HEK293T (cell line): ENCODE data around the gene EGFR.

Source experiments
- ARNT ChIP-seq: fragments of 450-650 bp; IDR thresholded peaks from 2 replicates; pipeline ENCODE4 v1.6.1; 2017; ENCODE audit warnings: mild to moderate bottlenecking
- FOXA1 ChIP-seq: fragments of 450-650 bp; IDR thresholded peaks from 2 replicates; pipeline ENCODE4 v1.6.1; 2016; ENCODE audit warnings: mild to moderate bottlenecking
- FOXM1 ChIP-seq: fragments of 450-650 bp; IDR thresholded peaks from 2 replicates; pipeline ENCODE4 v1.6.1; 2017; ENCODE audit warnings: mild to moderate bottlenecking, borderline replicate concordance
- L3MBTL2 ChIP-seq: fragments of 450-650 bp; conservative IDR thresholded peaks from 2 replicates; pipeline ENCODE4 v1.6.1; 2016; ENCODE audit warnings: mild to moderate bottlenecking
- LEF1 ChIP-seq: fragments of 450-650 bp; IDR thresholded peaks from 2 replicates; pipeline ENCODE4 v1.6.1; 2017; ENCODE audit warnings: mild to moderate bottlenecking, borderline replicate concordance
- NFRKB ChIP-seq: fragments of 450-650 bp; IDR thresholded peaks from 2 replicates; pipeline ENCODE4 v1.6.1; 2016; ENCODE audit warnings: mild to moderate bottlenecking, moderate library complexity
- TARDBP ChIP-seq: fragments of 450-650 bp; IDR thresholded peaks from 2 replicates; pipeline ENCODE4 v1.6.1; 2016
- ZNF384 ChIP-seq: fragments of 450-650 bp; IDR thresholded peaks from 2 replicates; pipeline ENCODE4 v1.6.1; 2016

- TF ChIP-seq FOXM1 (no peak), NFRKB (no peak), TARDBP (no peak), ZNF384 (no peak), ARNT (no peak), L3MBTL2 (no peak), FOXA1 (no peak), LEF1 (no peak)
These were observed 167.3 kb downstream of the EGFR start for GRCh38 chr7:55185941-55186609.
